Stimulated activated CD8-positive, alpha-beta memory T cell treated with anti-CD3 and anti-CD28 coated beads, Interleukin-2, amount 100 ng/mL, for 48 hours (primary cell): Measurements from ENCODE around the gene CAMTA1.

Source experiments
- DNase-seq, 2 donors: peaks; one replicate each; pipeline ENCODE4 v3.0.0-alpha.2; 2020; ENCODE audit warnings: low read depth in 2 of 2

CAMTA1 gene

GRCh38 chr1:6776895-6777294 lies 8.4 kb upstream of the CAMTA1 start:
- DNase-seq: no peak

DNA sequence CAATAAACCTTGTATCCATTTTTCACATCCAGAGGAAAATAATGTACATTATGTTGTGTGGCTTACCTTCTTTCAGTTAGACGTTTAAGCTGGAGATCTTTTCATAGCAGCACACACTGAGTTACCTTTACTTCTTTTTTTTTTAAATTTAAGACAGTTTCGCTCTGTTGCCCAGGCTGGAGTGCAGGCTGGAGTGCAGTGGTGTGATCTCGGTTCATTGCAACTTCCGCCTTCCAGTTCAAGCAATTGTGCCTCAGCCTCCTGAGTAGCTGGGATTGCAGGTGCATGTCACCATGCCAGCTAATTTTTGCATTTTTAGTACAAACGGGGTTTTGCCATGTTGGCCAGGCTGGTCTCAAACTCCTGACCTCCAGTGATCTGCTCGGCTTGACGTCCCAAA lies 7.4 kb upstream of the CAMTA1 start:
- no peak for DNase-seq

- no peak for DNase-seq
These were observed 6.0 kb upstream of the CAMTA1 start for GRCh38 chr1:6779089-6779805.

DNA sequence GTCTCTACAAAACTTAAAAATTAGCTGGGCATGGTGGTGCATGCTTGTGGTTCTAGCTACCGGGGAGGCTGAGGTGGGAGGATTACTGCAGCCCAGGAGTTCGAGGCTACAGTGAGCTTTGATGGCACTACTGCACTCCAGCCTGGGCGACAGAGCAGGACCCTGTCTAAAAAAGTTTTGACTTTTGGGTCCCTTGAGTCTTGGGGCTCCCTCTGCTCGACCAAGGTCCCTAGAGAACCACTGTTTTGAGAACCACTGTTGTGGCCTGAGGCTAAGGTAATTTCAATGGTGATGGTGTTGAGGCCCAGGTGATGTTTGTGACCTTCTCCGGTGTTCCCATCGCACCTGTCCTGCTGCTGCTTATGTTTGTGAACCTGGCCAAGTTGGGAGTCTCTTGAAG lies 3.1 kb upstream of the CAMTA1 start:
- no peak for DNase-seq

DNA sequence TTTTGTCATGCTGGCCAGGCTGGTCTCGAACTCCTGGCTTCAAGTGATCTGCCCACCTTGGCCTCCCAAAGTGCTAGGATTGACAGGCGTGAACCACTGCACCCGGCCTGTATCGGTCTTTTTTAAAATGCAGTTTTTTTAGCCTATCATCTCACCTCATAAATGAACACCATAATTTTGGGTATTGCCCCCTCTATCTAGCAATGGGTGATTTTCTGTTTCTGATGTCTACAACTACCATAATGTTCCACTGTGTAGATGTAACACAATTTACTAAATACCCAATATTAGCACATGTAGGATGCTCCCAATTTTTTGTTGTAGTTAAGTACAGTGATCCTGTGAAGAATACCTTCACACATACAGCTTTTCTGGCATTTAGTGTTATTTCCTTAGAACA lies 2.0 kb upstream of the CAMTA1 start:
- DNase-seq: no peak

- no peak for DNase-seq
These were observed 1.2 kb upstream of the CAMTA1 start for GRCh38 chr1:6783936-6784559.

DNA sequence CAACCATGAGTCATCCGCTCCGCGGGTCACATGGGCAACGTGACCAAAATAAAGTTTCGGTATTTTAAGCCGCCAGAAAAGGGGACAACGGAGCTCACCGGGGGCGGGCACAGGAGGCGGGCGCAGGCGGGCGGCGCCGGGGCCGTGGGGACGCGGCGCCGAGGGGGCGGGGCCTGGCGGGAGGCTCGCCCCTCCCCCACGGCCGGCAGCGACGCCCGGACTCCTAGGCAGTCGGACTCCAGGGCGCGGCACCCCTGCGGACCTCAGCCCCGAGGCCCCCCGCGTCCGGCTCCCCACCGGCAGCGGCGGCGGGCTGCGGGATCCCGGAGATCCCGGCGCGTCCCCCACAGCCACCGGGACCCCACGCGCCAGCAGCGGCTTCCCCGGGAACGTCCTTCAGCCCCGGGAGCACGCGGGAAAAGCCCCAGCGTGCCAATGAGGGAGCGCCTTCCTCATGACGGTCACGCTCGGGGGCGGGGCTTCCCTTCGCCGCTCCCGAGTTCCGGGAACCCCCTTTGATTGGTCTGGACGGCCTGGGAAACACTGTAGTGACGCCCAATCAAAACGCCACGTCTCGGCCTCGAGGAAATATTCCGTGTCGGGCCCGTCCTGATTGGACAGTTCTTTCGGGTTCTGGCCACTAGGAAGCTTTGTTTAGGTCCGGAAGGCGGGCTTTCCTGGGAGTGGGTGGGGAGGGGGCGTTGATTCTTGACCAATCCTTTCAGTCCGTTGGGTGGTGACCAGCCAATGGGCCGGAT lies 515 bp upstream of the CAMTA1 start:
- peak; percentile 97 to 98 for DNase-seq

DNA sequence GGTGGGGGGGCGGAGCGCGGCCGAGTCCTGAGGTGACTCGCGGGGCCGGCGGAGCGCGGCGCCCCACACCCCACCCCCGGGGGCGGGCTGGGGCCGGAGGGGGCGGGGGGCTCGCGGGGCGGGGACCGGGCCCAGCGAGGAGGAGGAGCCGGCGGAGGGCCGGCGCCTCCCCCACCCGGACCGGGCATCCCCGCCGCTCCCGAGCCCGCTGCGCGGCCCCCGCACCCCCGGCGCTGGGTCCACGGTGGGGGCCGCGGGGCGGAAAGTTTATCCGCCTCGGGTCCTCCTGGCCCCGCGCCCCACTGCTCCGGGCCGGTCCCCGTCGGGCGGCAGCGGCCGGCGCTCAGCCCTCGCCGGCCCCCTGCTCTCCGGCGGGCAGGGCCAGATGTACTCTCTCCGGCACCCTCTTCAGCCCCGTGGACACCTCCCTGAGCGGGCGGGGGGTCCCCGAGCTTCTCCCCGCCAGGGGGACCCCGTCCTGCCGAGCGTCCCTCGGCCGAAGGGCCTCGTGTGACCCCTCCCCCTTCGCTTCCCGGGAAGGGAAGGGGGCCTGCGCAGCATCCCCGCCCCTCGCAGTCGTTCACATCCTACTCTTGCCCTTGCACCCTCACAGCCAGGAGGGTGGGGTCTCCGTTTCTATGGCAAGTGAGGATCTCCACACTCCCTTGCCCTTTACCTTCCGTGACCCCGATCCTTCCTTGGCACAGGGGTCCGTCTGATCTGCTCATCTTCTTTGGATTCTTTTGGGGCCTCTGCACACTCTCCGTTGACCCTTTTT lies 663 bp downstream of the CAMTA1 start:
- peak; percentile 29 to 42 for DNase-seq

DNA sequence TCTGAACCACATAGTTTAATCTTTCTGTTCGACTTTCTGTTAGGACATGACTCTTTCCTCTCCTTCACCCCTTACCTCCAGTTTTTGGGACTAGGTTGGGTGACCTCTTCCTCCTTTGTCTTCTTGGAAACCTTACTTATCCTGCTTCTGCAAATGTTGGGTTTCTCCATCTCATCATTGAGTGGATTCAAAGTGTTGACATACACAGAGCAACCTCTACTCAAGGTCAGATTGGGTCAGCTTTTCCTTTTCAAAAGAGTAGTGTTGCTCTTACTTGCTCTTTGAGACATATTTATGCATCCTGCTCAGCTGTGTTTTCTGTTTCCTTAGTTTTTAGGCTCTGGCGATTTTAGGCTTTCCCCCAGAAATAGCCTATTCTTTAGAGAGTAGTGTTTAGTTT lies 3.7 kb downstream of the CAMTA1 start:
- no peak for DNase-seq

- no peak for DNase-seq
These were observed 4.9 kb downstream of the CAMTA1 start for GRCh38 chr1:6790146-6790545.

DNA sequence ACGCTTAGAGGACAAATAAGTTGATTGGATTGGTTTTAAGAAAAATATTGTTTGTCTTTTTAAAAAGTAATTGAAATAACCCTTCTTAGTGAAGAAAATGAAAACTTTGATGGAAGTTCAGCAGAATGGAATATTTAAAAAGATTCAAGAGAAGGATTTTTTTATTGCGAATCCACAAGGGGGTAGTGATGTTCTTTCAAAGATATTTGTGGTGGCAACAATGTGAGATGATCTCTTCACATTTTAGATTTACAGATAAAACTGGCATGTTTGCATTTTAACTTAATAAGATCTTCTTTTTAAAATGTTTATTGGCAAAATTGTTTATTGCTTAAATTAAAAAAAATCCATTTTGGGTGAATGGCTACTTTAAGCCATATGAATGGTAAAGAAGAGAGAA lies 8.9 kb downstream of the CAMTA1 start:
- no peak for DNase-seq

DNA sequence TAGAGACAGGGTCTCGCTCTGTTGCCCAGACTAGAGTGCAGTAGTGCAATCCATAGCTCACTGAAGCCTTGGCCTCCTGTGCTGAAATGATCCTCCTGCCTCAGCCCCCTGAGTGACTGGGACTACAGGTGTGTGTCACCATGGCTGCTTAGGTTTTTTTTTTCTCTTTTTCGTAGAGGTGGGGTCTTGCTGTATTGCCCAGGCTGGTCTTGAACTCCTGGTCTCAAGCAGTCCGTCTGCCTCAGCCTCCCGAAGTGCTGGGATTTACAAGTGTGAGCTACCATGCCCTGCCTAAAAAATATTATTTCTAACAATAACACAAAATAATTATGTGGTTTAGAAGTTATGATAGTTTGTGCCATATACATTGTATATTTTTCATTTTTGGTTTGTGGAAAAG lies 9.9 kb downstream of the CAMTA1 start:
- no peak for DNase-seq

DNA sequence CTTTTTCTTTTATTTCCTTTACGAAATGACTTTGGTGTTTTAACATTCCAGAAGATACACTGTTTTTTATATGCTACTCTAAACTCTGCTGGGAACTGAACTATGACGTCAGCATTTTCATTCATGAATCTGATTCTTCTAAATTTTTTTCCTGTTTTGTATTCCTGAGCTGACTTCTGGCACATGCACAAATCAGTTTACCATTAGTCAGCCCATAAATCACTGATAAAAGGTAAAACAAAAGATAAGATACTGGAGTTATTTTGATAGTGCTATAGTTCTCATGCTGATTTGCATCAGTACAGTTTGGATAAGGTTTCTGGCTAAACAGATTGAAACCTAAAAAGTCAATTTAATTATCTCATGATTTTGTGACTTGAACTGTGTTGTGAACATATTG lies 10.4 kb downstream of the CAMTA1 start:
- DNase-seq: no peak

GRCh38 chr1:6796095-6796494 lies 10.8 kb downstream of the CAMTA1 start:
- no peak for DNase-seq

- no peak for DNase-seq
These were observed 14.2 kb downstream of the CAMTA1 start for GRCh38 chr1:6799499-6799898.

DNA sequence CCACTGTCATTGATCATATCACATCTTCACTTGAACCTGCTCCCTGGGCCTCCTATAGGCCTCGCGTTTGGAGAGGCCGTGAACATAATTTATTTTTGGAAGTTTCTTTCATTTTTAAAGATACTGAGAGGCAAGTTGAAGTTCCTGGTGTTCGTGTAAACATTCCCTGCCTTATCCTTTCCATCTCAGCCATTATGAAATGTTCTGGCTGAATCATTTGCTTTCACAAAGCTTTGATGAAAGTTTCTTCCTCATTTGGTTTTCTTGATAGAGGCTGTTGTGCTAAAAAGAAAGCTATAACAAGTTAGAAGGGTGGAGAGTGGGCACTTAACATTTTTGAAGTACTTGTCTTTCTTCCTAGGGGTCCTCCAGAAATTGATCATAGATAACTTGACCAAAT lies 15.5 kb downstream of the CAMTA1 start:
- no peak for DNase-seq

DNA sequence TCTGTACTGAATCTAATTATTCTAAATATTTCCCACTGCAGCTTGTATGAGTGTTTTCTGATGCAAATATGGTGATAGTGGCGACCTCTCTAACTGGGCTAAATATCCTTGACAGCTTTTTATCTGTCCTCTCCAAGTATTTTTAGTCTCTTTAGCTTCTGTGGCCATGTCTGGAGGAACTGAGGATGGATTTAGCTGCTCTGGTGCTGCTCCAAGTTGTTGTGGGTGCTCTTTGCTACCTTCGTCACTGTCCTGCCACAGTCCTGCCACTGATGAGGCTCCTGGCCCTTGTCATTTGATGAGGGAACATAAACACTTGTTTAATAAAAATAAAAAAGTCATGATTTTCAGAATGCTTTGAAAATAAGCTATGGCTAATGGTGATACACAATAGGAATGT lies 15.9 kb downstream of the CAMTA1 start:
- no peak for DNase-seq

- DNase-seq: no peak
These were observed 16.7 kb downstream of the CAMTA1 start for GRCh38 chr1:6801966-6802365.

- no peak for DNase-seq
These were observed 17.2 kb downstream of the CAMTA1 start for GRCh38 chr1:6802454-6802853.

- DNase-seq: no peak
These were observed 17.6 kb downstream of the CAMTA1 start for GRCh38 chr1:6802893-6803292.

DNA sequence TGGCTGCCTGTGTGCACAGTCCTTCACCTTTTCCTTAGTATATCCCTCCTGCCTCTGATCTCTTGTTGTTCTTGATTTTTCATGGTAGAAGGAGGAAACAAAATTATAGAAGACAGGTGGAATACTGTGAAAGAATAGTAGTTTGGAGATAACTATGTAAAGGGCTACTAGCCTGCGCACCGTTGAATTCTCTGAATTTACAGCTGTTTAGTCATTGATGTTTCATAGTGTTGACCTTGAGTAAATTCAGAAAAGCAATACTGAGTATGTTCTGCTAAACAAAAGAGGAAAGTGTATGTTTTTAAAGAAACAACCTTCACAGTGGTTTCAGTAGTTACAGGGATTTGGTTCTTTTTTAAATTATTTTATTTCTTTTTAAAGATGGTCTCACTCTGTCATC lies 18.1 kb downstream of the CAMTA1 start:
- DNase-seq: no peak

DNA sequence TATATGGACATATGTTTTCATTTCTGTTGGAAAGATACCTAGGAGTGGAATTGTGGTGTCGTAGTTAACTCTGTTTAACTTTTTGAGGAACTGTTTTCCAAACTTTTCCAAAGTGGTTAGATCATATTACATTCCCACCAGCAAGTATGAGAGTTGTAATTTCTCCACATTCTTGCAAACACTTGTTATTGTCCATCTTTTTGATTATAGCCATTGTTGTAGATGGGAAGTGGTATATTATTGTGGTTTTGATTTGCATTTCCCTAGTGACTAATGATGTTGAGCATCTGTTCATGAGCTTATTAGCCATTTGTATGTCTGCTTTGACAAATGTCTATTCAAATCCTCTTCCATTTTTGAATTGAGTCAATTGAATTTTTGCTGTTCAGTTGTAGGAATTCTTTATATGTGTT lies 19.8 kb downstream of the CAMTA1 start:
- no peak for DNase-seq
